ENCODE data around the gene DCDC1. TPM values are rescaled to one million over a fixed set of nuclear protein-coding genes. Genes with fewer than 3 reads are reported as not detected.

The DCDC1 gene
- total and polyA plus RNA-seq, 2 donors (not counting 1 experiment from before 2014, with no cell fraction given) = 0.05 to 0.17 TPM

GRCh38 chr11:31328697-31329096, 40.8 kb downstream of the DCDC1 start:
- no peaks in the 10 kb centered on the region for H3K4me1 ChIP-seq (ENCODE audit: control insufficient read depth, extremely low read depth, insufficient read depth, low read length)
- H3K79me2 ChIP-seq (ENCODE audit: control insufficient read depth, insufficient read depth, low read length) = no peaks in the 10 kb centered on the region
- H4K20me1 ChIP-seq (ENCODE audit: control insufficient read depth, extremely low read depth, insufficient read depth, low read length) = no peaks in the 10 kb centered on the region
- no peak overlapping the region for H3K4me2 ChIP-seq (ENCODE audit: extremely low read depth, insufficient read depth, low read length)
- H2AFZ ChIP-seq (ENCODE audit: low read length) = no peak overlapping the region
- no peak overlapping the region for H3K27ac ChIP-seq (ENCODE audit: insufficient read depth, low read length)
- H3K36me3 ChIP-seq (ENCODE audit: control insufficient read depth, insufficient read depth, low read length) = no peaks in the 10 kb centered on the region
- TF ChIP-seq EZH2 (IDR thresholded peaks at IDR 0.05; ENCODE audit: low read length, missing control alignments) (no peak), CTCF (conservative IDR thresholded peaks at IDR 0.05 in 1 of 2, IDR thresholded peaks at IDR 0.05 in 1 of 2; ENCODE audit: low read depth in 1 of 2, low read length in 2 of 2) (no peak)
- no peak overlapping the region for H3K9ac ChIP-seq (ENCODE audit: insufficient read depth, low read length)
- DNase-seq (ENCODE audit: low read depth in 2 of 2) = no peak
- H3K9me3 ChIP-seq (ENCODE audit: control insufficient read depth, insufficient read depth, low read depth, low read length) = no peaks in the 10 kb centered on the region
- H3K27me3 ChIP-seq (ENCODE audit: control insufficient read depth, insufficient read depth, low read length) = no peaks in the 10 kb centered on the region
- no peak overlapping the region for H3K4me3 ChIP-seq (replicated peaks in 1 of 4; ENCODE audit: control extremely low read depth in 1 of 4, insufficient read depth in 1 of 4, low read depth in 3 of 4, low read length in 4 of 4)

GRCh38 chr11:31327417-31327816, 42.1 kb downstream of the DCDC1 start:
- no peak overlapping the region for H3K9ac ChIP-seq (ENCODE audit: insufficient read depth, low read length)
- DNase-seq (ENCODE audit: low read depth in 2 of 2) = no peak
- no peak for TF ChIP-seq CTCF (conservative IDR thresholded peaks at IDR 0.05 in 1 of 2, IDR thresholded peaks at IDR 0.05 in 1 of 2; ENCODE audit: low read depth in 1 of 2, low read length in 2 of 2)
- no peak for TF ChIP-seq EZH2 (IDR thresholded peaks at IDR 0.05; ENCODE audit: low read length, missing control alignments)
- no peaks in the 10 kb centered on the region for H4K20me1 ChIP-seq (ENCODE audit: control insufficient read depth, extremely low read depth, insufficient read depth, low read length)
- H3K4me1 ChIP-seq (ENCODE audit: control insufficient read depth, extremely low read depth, insufficient read depth, low read length) = no peaks in the 10 kb centered on the region
- H2AFZ ChIP-seq (ENCODE audit: low read length) = no peak overlapping the region
- no peak overlapping the region for H3K4me3 ChIP-seq (replicated peaks in 1 of 4; ENCODE audit: control extremely low read depth in 1 of 4, insufficient read depth in 1 of 4, low read depth in 3 of 4, low read length in 4 of 4)
- no peaks in the 10 kb centered on the region for H3K36me3 ChIP-seq (ENCODE audit: control insufficient read depth, insufficient read depth, low read length)
- no peaks in the 10 kb centered on the region for H3K79me2 ChIP-seq (ENCODE audit: control insufficient read depth, insufficient read depth, low read length)
- H3K4me2 ChIP-seq (ENCODE audit: extremely low read depth, insufficient read depth, low read length) = no peak overlapping the region
- H3K9me3 ChIP-seq (ENCODE audit: control insufficient read depth, insufficient read depth, low read depth, low read length) = no peaks in the 10 kb centered on the region
- H3K27ac ChIP-seq (ENCODE audit: insufficient read depth, low read length) = no peak overlapping the region
- no peaks in the 10 kb centered on the region for H3K27me3 ChIP-seq (ENCODE audit: control insufficient read depth, insufficient read depth, low read length)

- Histone ChIP-seq H3K27me3 (ENCODE audit: control insufficient read depth, insufficient read depth, low read length) (no peaks in the 10 kb centered on the region), H3K36me3 (ENCODE audit: control insufficient read depth, insufficient read depth, low read length) (no peaks in the 10 kb centered on the region), H3K4me3 (replicated peaks in 1 of 4; ENCODE audit: control extremely low read depth in 1 of 4, insufficient read depth in 1 of 4, low read depth in 3 of 4, low read length in 4 of 4) (no peak overlapping the region), H3K27ac (ENCODE audit: insufficient read depth, low read length) (no peak overlapping the region), H3K4me2 (ENCODE audit: extremely low read depth, insufficient read depth, low read length) (no peak overlapping the region), H2AFZ (ENCODE audit: low read length) (no peak overlapping the region), H3K9ac (ENCODE audit: insufficient read depth, low read length) (no peak overlapping the region), H3K79me2 (ENCODE audit: control insufficient read depth, insufficient read depth, low read length) (no peaks in the 10 kb centered on the region), H3K4me1 (ENCODE audit: control insufficient read depth, extremely low read depth, insufficient read depth, low read length) (no peaks in the 10 kb centered on the region), H4K20me1 (ENCODE audit: control insufficient read depth, extremely low read depth, insufficient read depth, low read length) (no peaks in the 10 kb centered on the region), H3K9me3 (ENCODE audit: control insufficient read depth, insufficient read depth, low read depth, low read length) (no peaks in the 10 kb centered on the region)
- TF ChIP-seq CTCF (conservative IDR thresholded peaks at IDR 0.05 in 1 of 2, IDR thresholded peaks at IDR 0.05 in 1 of 2; ENCODE audit: low read depth in 1 of 2, low read length in 2 of 2) = no peak
- TF ChIP-seq EZH2 (IDR thresholded peaks at IDR 0.05; ENCODE audit: low read length, missing control alignments) = no peak
- DNase-seq (ENCODE audit: low read depth in 2 of 2) = no peak
These were observed 42.9 kb downstream of the DCDC1 start for GRCh38 chr11:31326470-31327148.
